Measurements from ENCODE around the gene LCLAT1. TPM values are rescaled to one million over a fixed set of nuclear protein-coding genes. Genes with fewer than 3 reads are reported as not detected.

Gene LCLAT1
- total and polyA plus RNA-seq, 4 donors, result 2.4 to 14.6 (median 10.7) TPM

- DNase-seq (ENCODE audit: low spot score), result no peak
- whole genome bisulfite sequencing, result 98% methylated on average over 2 of the region's 2 CpGs
- peaks cover 0 to 2% (median 0%) of the 10 kb centered on the region in 4 donors for H3K9me3 ChIP-seq (ENCODE audit: control insufficient read depth in 4 of 4, low read length in 3 of 4)
Observed at GRCh38 chr2:30548386-30548785, 101.3 kb downstream of the LCLAT1 start.

GRCh38 chr2:30549096-30549495, 102.0 kb downstream of the LCLAT1 start:
- Histone ChIP-seq H3K4me1 (ENCODE audit: control insufficient read depth in 4 of 4, insufficient read depth in 4 of 4, low read length in 3 of 4) (no peaks in the 10 kb centered on the region), H3K9me3 (ENCODE audit: control insufficient read depth in 4 of 4, low read length in 3 of 4) (peaks cover 0 to 2% (median 0%) of the 10 kb centered on the region in 4 donors), H3K27ac (ENCODE audit: low read depth in 1 of 2, low read length in 2 of 2) (no peak overlapping the region), H3K9ac (ENCODE audit: low read depth in 1 of 2, low read length in 2 of 2) (no peak overlapping the region), H3K36me3 (ENCODE audit: control insufficient read depth in 4 of 4, insufficient read depth in 3 of 4, low read depth in 1 of 4, low read length in 3 of 4) (no peaks in the 10 kb centered on the region), H3K4me3 (ENCODE audit: low read depth in 1 of 3, low read length in 3 of 3) (no peak overlapping the region), H3K27me3 (ENCODE audit: control insufficient read depth in 4 of 4, insufficient read depth in 4 of 4, low read length in 3 of 4) (no peaks in the 10 kb centered on the region)
- no peak for TF ChIP-seq ATF3 (IDR thresholded peaks at IDR 0.05)
- no peak for TF ChIP-seq HNF4G (IDR thresholded peaks at IDR 0.05)
- TF ChIP-seq RAD21 (IDR thresholded peaks at IDR 0.05), result no peak
- TF ChIP-seq GABPA (IDR thresholded peaks at IDR 0.05 in 1 of 2, conservative IDR thresholded peaks at IDR 0.05 in 1 of 2), result no peak
- TF ChIP-seq, protein P1, sequence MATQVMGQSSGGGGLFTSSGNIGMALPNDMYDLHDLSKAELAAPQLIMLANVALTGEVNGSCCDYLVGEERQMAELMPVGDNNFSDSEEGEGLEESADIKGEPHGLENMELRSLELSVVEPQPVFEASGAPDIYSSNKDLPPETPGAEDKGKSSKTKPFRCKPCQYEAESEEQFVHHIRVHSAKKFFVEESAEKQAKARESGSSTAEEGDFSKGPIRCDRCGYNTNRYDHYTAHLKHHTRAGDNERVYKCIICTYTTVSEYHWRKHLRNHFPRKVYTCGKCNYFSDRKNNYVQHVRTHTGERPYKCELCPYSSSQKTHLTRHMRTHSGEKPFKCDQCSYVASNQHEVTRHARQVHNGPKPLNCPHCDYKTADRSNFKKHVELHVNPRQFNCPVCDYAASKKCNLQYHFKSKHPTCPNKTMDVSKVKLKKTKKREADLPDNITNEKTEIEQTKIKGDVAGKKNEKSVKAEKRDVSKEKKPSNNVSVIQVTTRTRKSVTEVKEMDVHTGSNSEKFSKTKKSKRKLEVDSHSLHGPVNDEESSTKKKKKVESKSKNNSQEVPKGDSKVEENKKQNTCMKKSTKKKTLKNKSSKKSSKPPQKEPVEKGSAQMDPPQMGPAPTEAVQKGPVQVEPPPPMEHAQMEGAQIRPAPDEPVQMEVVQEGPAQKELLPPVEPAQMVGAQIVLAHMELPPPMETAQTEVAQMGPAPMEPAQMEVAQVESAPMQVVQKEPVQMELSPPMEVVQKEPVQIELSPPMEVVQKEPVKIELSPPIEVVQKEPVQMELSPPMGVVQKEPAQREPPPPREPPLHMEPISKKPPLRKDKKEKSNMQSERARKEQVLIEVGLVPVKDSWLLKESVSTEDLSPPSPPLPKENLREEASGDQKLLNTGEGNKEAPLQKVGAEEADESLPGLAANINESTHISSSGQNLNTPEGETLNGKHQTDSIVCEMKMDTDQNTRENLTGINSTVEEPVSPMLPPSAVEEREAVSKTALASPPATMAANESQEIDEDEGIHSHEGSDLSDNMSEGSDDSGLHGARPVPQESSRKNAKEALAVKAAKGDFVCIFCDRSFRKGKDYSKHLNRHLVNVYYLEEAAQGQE (IDR thresholded peaks at IDR 0.05), result no peak
- no peak for TF ChIP-seq MAX (IDR thresholded peaks at IDR 0.05)
- TF ChIP-seq HNF4A (conservative IDR thresholded peaks at IDR 0.05), result no peak
- no peak for TF ChIP-seq YY1 (IDR thresholded peaks at IDR 0.05)
- no peak for TF ChIP-seq RXRA (IDR thresholded peaks at IDR 0.05)
- TF ChIP-seq SP1 (IDR thresholded peaks at IDR 0.05), result no peak
- 86% methylated on average over 2 of the region's 2 CpGs for WGBS
- DNase-seq (ENCODE audit: low spot score), result no peak

More at GRCh38 chr2:30548386-30548785, 101.3 kb downstream of the LCLAT1 start:
- Histone ChIP-seq H3K4me3 (ENCODE audit: low read depth in 1 of 3, low read length in 3 of 3) (no peak overlapping the region), H3K36me3 (ENCODE audit: control insufficient read depth in 4 of 4, insufficient read depth in 3 of 4, low read depth in 1 of 4, low read length in 3 of 4) (no peaks in the 10 kb centered on the region), H3K4me1 (ENCODE audit: control insufficient read depth in 4 of 4, insufficient read depth in 4 of 4, low read length in 3 of 4) (no peaks in the 10 kb centered on the region), H3K9ac (ENCODE audit: low read depth in 1 of 2, low read length in 2 of 2) (no peak overlapping the region), H3K27me3 (ENCODE audit: control insufficient read depth in 4 of 4, insufficient read depth in 4 of 4, low read length in 3 of 4) (no peaks in the 10 kb centered on the region), H3K27ac (ENCODE audit: low read depth in 1 of 2, low read length in 2 of 2) (no peak overlapping the region)
- TF ChIP-seq TAF1 (conservative IDR thresholded peaks at IDR 0.05) (no peak), ATF3 (IDR thresholded peaks at IDR 0.05) (no peak), HNF4G (IDR thresholded peaks at IDR 0.05) (no peak)

DNA sequence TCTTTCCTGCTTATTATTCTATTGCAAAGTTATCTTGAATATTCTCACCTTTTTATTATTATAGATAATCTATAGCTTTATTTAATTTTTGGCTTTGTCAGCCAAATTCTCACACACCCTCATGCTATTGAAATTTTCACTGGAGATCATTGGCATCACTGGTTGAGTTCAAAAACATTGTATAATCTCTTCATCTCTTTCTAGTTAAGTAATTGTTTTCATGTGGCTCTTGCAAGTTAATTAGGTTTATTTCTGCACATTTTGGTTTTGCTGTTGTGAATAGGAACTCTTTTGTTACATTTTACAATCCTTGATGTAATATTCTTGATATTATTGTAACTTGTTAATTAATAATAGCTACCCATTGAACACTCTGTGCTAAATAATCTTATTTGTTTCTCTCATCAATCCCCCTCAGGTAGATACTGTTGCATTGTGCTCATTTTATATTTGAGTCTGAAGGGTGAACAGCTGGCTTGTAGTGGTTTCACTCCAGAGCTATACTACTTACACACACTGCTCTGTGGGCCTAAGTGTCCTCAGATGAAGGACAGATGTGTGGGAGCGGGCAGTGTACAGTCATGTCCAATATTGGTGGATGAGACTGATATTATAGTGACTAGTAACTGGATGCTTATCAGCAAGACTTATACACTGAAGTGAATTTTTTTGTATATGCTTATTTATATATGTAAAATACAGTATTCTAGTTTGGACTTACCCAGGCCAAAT, 112.7 kb downstream of the LCLAT1 start:
- H3K27me3 ChIP-seq (ENCODE audit: control insufficient read depth in 4 of 4, insufficient read depth in 4 of 4, low read length in 3 of 4), result no peaks in the 10 kb centered on the region
- no peak overlapping the region for H3K27ac ChIP-seq (ENCODE audit: low read depth in 1 of 2, low read length in 2 of 2)
- H3K4me3 ChIP-seq (ENCODE audit: low read depth in 1 of 3, low read length in 3 of 3), result no peak overlapping the region
- no peak for DNase-seq (ENCODE audit: low spot score)
- H3K9me3 ChIP-seq (ENCODE audit: control insufficient read depth in 4 of 4, low read length in 3 of 4), result no peaks in the 10 kb centered on the region
- WGBS, result 99% methylated on average over 1 of the region's 1 CpG
- no peaks in the 10 kb centered on the region for H3K36me3 ChIP-seq (ENCODE audit: control insufficient read depth in 4 of 4, insufficient read depth in 3 of 4, low read depth in 1 of 4, low read length in 3 of 4)
- no peaks in the 10 kb centered on the region for H3K4me1 ChIP-seq (ENCODE audit: control insufficient read depth in 4 of 4, insufficient read depth in 4 of 4, low read length in 3 of 4)
- no peak overlapping the region for H3K9ac ChIP-seq (ENCODE audit: low read depth in 1 of 2, low read length in 2 of 2)
- TF ChIP-seq HNF4A (conservative IDR thresholded peaks at IDR 0.05) (no peak), SP1 (IDR thresholded peaks at IDR 0.05) (no peak), FOXA2 (IDR thresholded peaks at IDR 0.05) (no peak), GABPA (IDR thresholded peaks at IDR 0.05 in 1 of 2, conservative IDR thresholded peaks at IDR 0.05 in 1 of 2) (no peak), ATF3 (IDR thresholded peaks at IDR 0.05) (no peak), TAF1 (conservative IDR thresholded peaks at IDR 0.05) (no peak), YY1 (IDR thresholded peaks at IDR 0.05) (no peak), RXRA (IDR thresholded peaks at IDR 0.05) (no peak), FOXA1 (IDR thresholded peaks at IDR 0.05) (no peak), HNF4G (IDR thresholded peaks at IDR 0.05) (no peak), EGR1 (IDR thresholded peaks at IDR 0.05; ENCODE audit: low read depth in 2 of 2) (no peak), ZBTB33 (IDR thresholded peaks at IDR 0.05) (no peak)
- TF ChIP-seq, protein P1 (IDR thresholded peaks at IDR 0.05), result no peak
